ENCODE data around the gene OR5AN1.

OR5AN1 gene

DNA sequence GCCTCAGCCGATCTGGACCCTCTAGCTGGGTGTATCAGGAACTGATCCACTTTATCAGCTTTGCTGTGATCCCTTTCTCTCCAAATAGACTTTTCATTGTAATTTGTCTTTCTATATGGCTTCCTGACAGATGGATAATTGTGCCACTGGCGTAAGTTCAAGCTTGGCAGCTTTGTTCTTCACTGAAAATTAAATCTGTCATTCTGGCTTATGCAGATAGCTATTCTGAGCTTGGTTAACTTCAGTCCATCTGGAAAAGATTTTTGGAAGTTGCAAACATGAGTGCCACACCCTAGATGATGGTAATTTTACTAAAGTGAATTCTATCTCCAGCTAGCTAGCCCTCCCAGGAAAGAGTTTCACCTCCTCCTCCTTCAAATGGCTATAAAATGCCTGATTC, 59.5 kb downstream of the OR5AN1 start:
- DNase-seq (ENCODE audit: low read depth) = no peak
- H3K4me3 ChIP-seq (ENCODE audit: low read depth, low read length) = no peak overlapping the region
- no peak for TF ChIP-seq CTCF (IDR thresholded peaks at IDR 0.05; ENCODE audit: control insufficient read depth, extremely low read depth, insufficient read depth)
